HG03025 (cell line): ENCODE measurements around the gene AMIGO1.

Experiments
- ATAC-seq: cut with Tn5 transposase; IDR thresholded peaks from one replicate; pipeline ENCODE4 v1.9.1; 2021; ENCODE audit warnings: mild to moderate bottlenecking, moderate library complexity; ENCODE audit not compliant: unreplicated experiment, low FRiP score

AMIGO1 gene

DNA sequence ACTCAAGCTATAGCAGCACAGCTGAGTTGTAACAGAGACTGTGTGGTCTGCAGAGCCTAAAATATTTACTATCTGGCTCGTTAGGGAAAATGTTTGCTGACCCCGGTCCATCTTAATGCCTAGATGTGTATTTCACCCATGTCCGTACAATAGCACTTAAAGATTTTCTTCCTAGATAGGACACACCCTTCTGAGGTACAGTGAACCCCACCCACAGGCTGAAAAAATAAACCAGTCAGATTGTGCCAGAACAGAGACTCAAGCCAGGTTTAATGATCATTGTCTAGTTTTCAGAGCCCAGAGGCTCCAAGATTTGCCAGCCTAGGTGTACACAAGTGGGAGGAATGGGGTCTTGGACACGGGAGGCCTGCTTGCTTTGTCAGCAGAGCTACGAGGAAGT, 5.6 kb downstream of the AMIGO1 start:
- no peak for ATAC-seq

DNA sequence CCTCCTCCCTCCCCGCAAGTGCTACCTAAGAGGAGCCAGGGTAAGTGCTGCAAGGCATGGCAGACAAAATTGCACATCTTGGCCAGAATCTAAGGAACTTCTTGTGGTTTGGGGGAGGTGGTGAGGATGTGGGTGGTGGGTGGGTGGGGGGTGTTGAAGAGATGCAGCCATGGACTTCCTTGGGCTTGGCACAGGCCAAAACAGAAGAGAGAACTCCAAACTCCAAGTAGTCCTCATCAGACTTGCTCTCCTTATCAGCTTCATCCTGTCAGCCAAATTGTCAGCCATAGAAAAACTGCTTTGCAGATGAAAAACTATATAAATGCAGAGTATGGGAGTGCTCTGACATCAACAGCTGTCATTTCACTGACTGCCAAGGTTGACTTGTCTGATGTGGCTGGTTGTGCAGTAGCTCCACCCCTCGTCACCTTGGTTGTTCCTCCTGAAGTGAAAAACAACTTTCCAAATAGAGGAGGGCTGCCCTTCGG, 7.1 kb downstream of the AMIGO1 start:
- no peak for ATAC-seq

DNA sequence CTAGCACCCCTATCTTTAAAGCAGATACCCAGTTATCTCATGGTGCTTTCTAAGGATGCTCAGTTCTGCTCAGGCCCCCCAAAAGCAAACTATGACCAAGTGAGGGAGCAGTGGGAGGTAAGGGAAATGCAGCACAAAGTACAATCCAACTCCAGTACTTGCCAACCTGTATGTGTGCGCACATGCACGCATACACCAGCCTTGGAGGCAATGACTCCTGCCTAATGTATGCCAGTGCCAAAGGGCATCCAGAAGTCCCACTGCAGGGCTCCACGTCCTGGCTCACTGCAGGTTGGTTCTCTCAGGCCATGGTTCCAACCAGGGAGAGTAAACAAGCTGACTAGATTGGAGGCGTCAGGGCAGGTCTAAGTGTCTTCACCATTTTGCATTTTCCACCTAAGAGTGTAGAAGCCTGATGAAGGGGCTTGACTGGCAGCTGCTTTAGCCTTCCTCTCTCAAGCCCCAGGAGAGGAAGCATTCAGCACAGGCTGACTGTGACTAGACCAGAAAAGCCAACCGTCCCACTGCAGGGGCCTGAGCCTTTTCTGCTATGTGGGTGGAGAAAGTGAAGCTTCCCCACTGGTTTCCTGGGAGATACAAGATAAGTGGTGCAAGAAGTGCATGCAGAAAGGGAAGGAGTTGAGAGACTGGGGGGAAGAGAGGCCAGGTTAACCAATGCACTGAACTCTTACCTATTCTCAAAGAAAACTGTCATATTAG, 7.7 kb downstream of the AMIGO1 start:
- ATAC-seq, result no peak

DNA sequence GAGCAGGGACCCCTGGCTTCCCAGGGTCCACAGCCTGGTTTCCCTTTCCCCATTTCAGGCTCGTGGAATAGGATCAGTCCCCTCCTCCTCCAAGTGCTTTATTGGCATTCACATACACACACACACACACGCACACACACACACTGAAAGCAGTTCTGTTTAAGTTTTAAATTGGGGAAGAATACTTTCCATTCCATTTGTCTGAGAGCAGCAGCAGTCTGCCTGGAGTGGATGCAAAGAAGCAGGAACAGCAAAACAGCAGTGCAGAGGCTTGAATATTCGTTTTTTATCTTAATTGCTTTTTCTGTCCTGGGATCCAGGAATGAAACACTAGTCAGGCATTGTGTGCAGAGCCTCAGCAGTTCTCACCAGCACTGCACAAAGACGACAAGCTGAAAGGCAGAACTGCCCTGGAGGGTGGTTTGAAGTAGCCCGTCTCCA, 8.6 kb downstream of the AMIGO1 start:
- ATAC-seq, result no peak

DNA sequence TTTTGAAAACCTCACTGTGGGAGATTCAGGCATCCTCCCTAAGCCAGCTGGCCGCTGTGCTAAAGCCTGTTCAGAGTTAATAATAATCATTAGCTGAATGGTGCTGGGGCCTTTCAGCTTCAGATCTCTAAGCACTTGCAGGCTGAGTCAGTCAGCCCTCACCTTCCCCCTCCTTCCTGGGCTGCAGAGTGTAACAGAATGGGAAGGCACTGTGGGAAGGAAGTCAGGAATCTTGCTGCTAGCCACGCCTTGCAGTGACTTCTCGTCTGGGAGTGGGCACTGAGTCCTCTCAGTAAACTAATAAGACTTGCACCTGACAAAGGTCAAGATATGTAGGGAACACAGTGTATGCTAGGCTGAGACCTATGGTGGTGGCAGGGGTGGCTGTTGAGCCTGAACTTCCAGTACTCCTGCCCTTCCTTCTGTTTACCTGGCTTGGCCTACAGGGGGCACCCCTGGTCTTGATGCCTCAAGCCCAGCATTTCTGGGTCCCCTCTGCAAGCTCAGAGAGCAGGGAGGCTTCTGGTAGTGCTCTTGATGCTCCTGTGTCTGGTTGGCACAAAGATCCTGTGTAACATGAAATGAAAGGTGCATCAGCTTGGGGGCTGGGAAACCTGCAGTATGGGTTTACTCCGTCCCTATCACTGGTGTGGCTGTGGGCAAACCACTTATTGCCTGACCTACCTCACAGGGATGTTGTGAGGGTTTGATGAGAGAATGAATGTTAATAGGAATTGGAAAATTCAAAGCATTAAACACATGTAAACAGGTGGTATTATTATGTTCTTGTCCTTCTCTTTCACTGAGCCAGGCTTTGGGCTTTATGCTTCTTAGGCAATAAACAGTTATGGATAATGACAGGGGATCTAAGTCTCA, 9.6 kb downstream of the AMIGO1 start:
- no peak for ATAC-seq

DNA sequence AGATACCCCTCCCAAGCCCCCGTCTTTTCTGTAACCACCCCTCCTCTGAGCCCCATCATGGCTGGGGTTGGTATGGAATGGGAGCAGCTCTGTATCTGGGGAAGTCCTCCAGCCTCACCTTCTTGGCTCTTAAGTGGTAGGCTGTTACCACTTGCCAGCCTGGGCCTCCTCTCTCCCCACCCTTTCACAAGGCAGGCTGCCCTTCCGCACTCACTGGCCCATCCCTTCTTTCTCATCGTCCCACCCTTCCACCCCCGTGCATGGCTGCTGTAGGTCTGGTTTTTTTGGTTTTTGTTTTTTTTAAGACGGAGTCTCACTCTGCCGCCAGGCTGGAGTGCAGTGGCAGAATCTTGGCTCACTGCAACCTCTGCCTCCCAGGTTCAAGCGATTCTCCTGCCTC, 10.4 kb downstream of the AMIGO1 start:
- ATAC-seq, result no peak

DNA sequence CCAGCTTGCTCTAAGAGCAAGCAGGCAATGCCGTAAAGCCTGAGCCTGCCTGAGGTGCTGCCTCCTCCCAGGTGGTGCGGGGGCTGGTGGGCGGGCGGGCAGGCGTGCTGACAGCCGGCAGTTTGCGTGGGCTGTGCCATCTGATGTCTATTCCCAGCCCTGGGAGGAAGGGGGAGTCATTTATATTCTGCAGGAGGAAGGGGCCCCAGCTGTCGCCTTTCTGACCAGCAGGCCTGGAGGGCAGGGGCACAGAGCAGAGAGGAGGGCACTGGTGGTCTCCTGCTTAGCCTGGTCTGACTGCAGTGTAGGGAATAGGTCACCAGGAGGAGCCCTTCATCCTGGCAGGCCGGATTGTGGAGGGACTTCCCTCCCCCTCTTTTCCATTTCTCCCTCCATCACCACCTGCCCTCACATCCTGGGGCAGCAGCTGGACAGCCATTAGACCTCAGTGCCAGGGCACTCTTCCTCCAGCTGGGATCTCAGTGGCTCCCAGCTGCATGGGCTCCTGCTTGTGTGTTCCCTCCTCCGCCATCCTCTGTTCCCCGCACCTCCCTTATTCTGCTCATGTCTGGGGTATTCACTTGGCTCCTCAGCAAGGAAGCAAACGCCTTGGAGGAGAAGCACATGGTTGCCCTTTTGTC, 11.2 kb downstream of the AMIGO1 start:
- ATAC-seq, result no peak

DNA sequence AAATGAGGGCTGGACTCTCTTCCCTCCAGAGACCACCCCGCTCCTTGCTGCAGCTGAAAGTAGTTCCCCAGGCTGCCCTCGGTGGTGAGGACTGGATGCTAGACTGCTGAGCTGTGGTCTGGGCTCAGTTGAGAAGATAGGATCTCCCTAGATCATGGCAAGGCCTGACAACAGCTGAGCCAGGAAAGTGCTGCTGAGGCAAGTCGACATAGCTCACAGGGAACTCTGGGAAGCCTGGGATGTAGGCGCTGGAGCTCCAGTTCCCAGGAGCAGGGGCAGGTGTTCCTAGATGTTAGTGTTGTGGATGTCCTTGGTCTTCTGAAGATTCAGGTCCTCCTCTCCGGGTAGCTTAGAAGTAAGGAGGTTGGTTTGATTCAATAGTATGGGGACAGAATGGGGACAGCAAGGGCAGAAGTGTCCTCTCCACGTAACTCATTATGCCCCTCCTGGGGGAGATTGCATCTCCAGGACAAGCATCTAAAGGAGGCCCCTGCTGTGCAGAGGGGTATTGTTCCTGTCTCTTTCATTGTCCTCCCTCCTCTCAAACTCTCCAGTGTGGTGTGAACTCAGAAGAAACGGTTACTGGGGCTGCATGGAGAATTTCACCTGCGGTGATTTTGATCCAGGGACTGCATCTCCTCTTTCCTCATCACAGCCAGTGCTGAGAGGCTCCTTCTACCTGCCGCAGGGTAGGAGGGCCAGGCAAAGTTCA, 11.9 kb downstream of the AMIGO1 start:
- no peak for ATAC-seq

DNA sequence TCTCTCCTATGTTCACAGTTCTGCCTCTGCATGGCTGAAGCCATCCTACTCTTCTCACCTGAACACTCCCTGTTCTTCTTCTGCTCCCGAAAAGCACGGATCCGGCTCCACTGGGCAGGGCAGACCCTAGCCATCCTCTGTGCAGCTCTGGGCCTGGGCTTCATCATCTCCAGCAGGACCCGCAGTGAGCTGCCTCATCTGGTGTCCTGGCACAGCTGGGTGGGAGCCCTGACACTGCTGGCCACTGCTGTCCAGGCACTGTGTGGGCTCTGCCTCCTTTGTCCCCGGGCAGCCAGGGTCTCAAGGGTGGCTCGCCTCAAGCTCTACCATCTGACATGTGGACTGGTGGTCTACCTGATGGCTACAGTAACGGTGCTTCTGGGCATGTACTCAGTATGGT, 13.8 kb downstream of the AMIGO1 start:
- ATAC-seq, result no peak

DNA sequence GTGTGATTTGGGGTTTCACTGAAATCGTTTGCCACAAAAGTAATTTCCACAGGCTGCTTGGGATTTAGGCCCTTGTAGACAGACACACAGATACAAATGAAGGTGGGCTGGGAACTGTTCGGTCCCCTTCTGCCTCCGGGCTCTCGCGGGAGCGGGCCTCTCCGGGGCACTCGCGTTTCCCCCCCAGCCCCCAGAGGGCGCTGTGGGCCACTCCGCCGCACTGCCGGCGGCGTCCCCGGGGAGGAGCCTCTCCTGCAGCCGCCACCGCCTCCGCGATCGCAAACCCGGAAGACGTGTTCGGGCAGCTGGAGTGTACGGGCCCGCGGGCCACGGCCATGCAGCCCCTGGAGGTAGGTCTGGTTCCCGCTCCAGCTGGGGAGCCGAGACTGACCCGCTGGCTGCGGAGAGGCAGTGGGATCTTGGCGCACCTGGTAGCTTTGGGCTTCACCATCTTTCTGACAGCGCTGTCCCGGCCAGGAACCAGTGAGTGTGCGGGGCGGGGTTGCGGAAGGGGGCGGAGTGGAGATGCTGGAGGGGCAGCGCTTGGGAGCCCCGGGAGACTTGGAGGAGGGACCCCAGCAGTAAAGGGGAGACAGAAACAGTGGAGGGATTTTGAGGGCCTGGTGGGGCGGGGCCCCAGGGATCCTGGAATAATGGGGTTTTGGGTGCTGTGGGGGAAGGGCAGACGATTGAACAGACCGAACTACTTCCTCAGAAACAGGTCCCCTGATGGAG, 15.6 kb downstream of the AMIGO1 start, which contains the start of gene CYB561D1:
TSS of gene CYB561D1 (plus strand) at position 290 of the 735 bp plus-strand sequence. CDS start at position 336, 46 bp downstream.
- ATAC-seq, result peak; percentile 78

DNA sequence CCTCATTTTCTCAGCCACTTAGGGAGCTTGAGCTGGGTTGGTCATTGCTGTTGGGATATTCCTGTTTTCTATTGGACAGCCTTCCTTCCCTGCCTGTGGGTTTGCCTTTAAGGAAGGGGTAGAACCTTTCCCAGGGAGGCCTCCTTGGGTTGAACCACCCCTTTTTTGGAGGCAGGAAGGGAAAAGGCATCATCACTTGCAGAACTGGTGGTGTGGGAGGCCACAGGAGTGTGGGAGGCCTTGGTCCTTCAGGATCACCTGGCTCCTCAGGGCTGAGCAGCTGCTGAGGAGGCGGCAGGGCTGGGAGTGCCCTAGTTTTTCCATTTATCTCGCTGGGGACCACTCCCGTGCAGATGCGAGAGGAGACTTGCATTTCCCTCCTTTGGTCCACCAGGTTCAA, 16.3 kb downstream of the AMIGO1 start:
- no peak for ATAC-seq

DNA sequence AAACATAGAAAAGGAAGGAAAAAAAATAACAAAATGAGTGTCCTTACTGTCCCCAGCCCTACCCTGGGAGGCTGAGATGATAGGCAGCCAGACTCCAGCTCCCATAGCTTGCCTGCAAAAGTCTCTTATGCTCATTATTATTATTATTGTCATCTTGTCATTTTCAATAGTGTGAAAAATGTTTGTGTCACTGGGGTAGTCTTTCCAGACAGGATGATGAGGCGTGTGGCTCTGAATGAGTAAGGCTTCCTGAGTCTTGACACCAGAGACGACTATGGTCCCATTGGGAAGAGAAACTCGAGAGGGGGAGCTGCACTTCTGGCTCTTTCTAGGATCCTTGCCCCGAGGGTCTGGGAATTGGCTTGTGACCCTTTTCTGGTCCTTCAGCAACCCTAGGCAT, 16.7 kb downstream of the AMIGO1 start:
- no peak for ATAC-seq

DNA sequence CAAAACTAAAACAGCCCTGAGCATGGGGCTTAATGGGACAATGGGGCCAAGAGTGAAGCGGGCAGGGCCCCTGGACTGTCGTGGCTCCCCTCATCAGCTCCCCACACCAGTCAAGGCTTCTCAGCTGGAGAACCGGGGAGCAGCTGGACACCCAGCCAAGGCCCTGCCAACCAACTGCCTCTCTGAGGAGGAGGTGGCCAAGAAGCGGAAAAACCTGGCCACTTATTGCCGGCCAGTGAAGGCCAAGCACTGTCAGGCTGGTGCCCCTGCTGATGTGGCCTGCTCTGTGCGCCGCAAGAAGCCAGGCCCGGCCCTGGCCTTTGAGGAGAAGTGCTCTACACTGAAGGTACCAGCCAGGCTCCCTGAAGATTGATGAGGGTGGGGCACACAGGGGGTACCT, 18.2 kb downstream of the AMIGO1 start:
- no peak for ATAC-seq

DNA sequence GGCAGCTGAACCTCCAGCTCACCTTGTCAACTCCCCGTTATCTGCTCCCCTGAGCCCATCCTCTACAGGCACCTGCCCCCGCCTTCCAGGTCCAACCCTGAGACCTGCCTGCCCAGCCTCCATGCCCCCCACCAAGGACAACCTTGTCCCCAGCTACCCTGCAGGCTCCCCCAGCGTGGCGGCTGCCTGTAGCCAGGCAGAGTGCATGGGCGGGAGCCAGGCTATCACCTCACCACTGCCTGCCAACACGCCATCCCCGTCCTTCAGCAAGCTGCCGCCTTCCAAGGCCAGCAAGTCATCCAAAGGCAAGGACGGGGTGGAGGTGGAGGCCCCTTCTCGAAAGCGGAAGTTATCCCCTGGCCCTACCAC, 18.6 kb downstream of the AMIGO1 start:
- ATAC-seq, result no peak

DNA sequence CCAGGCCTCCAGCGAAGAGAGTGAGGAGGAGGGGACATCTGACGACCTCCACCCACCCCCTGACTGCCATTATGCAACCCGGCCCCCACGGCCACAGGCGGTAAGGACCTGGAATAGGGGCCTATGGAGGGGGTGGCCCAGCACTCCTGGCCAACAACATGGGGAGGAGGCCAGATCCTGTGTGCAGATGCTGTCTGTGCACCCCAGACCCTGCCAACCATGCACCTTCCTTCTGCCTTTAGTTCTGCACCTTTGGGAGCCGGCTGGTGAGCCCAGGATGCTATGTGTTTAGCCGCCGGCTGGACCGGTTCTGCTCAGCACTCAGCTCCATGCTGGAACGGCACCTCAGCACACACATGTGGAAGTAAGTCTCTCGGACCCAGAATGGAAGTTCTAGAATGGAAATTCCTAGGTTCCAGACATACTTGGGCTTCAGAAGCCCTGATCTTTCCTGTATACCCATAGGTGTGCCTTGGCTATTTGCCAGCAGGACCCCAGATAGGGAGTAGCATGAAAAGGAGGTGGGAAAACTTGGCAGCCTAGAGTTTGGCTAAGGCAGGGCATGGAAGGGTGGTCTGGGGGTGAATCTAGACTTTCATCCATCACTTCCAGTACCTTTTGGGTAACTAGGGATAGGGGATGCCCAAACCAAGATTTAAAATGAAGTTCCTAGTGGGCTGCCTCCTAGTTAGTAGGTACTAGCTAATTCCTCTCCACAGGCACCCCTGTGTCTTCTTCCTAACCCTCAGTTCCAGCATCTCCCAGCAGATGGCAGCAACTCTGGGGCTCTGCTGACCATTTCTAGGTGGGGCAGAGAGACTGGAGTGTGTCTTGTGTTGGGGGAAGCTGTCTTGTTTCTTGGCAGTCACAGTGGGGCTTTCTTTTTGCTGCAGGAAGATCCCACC, 19.2 kb downstream of the AMIGO1 start:
- ATAC-seq, result no peak

DNA sequence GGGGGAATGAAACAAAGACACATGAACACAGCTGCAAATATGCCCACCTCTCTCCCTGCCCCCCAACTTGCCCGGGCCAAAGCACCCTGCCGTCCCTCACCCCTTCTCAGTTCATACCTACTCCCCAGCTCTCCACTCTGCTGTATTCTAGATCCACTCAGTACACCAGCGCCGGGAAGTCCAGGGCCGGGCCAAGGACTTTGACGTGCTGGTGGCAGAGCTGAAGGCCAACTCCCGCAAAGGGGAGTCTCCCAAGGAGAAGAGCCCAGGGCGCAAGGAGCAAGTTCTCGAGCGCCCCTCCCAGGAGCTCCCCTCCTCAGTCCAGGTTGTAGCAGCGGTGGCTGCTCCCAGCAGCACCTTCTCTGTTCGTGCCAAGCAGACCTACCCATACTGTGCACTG, 20.8 kb downstream of the AMIGO1 start:
- ATAC-seq, result no peak

DNA sequence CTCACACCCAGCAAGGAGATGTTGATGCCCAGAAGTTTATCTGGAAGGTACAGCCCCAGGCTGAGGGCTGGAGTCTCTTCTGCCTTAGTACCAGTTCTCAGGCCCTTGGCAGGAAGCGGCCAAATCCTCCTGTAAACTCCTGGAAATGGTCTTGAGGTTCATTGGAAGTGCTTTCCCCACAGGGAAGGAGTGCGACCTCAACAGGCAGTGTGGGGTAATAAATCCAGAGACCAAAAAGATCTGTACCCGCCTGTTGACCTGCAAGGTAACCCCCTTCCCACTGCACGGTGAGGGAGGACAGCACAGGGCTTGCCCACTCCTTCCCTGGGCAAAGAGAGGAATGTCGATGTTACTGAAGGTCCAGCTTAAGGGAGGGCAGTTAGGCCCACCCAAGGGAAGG, 21.3 kb downstream of the AMIGO1 start:
- no peak for ATAC-seq

DNA sequence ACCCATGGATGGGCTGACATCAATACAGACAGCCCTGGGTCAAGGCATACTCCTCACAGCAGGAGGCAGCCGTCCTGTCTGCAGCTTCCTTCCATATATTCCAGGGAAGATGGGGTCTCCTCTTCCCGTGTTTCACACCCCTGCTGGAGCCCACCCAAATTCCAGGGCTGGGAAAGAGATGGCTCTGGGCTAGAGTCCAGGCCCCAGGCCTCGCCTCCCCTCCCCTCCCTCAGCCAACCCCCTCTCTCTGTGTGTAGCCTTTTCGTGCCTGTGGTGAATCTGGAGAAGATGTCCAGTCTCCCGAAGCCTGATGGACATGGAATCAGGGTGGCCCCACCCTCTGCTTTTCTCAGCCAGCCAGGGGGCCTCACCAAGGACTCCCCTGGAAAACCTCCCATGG, 22.3 kb downstream of the AMIGO1 start:
- no peak for ATAC-seq

DNA sequence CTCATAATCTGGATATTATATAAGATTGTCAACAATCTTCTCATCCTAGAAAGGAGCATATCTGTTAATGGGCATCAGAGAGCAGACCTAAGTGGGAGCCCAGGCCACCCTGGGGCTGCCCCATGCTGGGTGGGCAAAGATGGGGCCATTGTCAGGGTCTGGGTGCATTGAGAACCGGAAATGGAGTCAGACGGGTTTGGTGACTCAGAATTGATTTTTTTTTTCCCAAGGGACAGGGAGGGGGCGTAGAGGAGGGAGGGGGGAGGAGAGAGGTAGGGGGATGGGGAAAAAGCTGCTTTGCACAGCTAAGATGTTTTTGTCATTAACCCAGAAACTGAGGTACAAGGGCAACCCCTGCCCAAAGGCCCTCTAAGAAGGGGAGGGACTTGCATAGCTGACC, 24.5 kb downstream of the AMIGO1 start:
- ATAC-seq, result no peak
